NCI-H82 treated with DMSO at 0.1 percent for 48 hours (cell line): ENCODE measurements around the gene CHMP5.

ENCODE experiments used
- DNase-seq: peaks from one replicate; lab custom pipeline; 2025; ENCODE audit not compliant: unreplicated experiment; lab: John Stamatoyannopoulos, UW

The CHMP5 gene

DNA sequence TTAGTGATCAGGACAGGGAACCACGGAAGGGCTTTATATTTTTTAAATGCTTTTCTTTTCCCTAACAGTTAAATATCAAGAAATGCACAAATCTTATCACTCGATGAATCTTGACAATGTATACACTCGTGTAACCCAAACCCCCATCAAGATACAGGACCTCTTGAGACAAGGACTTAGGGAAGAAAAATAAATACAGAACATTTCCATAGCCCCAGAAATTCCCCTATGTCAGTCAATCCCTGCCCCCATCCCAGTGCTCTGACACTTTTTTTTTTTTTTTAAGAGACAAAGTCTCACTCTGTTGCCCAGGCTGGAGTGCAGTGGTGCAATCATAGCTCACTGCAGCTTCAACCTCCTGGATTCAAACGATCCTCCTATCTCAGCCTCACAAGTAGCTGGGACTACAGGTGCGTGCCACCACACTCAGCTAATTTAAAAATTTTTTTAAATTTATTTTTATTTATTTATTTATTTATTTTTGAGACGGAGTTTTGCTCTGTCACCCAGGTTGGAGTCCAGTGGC lies 22.2 kb upstream of the CHMP5 start:
- DNase-seq, result no peak

- DNase-seq, result no peak
Observed at GRCh38 chr9:33244137-33244784, 20.6 kb upstream of the CHMP5 start.

DNA sequence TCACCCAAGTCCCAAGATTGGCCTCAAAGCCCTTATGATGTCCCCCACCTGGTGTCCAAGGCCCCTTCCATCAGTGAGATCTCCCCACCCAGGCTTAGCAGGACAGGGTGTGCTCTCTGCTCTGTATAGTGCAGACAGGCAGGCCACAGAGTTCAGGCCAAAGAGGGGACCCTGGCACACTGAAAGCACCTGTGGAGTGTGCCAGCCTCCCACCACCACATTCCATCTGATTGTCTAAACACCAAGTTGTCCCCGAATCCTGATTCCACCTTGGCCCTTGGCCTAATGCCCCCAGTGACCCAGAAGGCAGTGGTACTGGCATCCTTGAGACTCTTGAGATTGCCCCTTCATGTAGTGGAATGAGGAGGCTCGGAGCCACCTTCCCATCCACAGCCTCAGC lies 19.5 kb upstream of the CHMP5 start:
- no peak for DNase-seq

- DNase-seq, result no peak
Observed at GRCh38 chr9:33246269-33246860, 18.5 kb upstream of the CHMP5 start.

DNA sequence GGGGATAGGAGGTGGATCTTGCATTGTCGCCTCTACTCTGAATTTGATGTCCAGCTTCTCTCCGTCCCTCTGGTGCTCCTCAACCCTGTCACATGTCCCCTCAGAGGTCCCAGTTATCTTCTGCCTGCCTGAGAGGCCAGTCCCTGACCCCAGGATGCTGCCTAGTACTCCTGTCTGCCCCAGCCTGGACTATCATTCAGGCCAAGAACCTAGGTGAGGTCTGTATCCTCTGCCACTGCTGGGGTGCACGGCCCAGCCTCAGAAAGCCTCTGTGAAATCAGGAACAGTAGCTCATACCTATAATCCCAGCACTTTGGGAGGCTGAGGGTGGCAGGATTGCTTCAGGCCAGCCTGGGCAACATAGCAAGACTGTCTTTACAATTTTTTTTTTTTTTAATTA lies 16.2 kb upstream of the CHMP5 start:
- no peak for DNase-seq

DNA sequence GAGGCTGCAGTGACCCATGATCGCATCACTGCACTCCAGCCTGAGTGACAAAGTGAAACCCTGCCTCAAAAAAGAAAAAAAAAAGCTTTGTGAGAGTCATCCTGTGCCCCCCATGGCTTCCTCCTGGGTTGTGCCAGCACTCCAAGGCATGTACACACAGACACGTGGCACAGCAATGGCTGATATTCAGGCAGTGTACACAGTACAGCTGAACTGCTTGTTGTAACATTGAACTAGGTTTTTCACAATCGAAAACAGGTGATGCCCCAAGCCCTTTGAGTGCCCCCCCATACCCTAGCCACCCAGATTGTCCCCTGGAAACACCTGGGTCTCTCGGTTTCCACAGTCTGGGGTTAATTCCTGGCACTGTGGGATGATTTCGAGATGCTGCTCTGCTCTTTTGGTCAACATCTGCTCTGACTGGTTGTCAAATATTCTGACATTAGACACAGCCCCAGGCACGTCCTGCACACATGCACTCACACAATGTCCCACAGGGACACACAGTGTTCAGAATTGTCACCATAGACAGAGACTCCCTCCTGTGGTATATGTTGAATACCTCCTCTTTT lies 15.7 kb upstream of the CHMP5 start:
- no peak for DNase-seq

DNA sequence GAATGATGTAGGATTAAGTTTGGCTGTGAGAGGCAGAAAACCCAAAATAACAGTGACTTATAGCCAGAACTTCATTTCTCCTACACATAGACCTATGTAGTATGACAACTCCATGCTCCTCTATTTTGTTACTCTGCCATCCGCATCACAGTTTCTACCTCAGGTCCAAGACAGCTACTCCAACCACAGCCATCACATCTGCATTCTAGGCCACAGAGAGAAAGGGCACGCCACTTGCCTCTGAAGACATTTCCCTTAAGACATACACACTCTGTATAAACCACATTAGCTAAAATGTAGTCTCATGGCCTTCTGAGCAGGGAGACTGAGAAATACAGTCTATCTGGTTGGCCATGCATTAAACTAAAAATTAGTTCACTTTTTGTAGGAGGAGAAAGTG lies 14.9 kb upstream of the CHMP5 start:
- no peak for DNase-seq

DNA sequence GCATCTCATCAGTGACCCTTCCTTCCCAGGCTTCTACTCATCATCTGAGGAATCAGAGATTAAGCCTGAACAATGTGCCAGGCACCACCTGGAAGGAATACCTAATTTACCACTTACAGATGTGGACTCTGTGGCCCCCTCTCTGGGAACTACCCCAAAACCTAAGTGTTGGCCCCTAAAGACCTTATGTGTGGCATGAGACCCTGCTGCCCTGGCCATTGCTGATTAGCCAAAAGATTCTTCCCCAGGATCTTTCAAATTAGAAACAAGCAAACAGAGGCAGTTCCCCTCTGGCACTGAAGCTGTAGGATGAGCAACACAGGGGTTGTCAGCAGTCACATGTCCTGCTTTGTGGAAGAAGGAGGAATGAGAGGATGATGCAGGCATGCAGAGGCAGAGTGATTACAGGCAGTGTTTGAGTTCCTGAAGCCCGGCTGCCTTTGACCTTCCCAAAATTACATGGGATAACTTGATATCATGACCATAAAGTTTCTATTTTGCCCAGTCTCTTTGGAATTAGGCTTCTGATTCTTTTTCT lies 14.3 kb upstream of the CHMP5 start:
- DNase-seq, result no peak

DNA sequence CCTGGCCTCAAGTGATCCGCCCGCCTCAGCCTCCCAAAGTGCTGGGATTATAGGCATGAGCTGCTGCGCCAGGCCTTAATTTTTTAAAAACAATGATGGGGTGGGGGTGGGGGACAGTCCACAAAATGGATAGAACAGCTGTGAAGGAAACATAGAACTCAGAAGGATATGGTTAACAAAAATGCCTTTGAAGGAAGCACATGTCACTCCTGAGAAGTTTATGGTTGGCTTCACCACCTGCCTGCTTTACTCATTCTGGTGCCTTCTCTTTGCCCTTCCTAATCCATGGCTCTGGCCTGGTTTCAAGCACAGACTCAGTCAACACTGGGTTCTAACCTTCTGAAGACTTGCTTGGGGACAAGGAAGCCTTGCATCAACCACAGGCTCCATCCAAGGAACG lies 10.6 kb upstream of the CHMP5 start:
- DNase-seq, result no peak

- DNase-seq, result no peak
Observed at GRCh38 chr9:33255014-33255413, 9.8 kb upstream of the CHMP5 start.

GRCh38 chr9:33255471-33255870 lies 9.4 kb upstream of the CHMP5 start:
- DNase-seq, result no peak

DNA sequence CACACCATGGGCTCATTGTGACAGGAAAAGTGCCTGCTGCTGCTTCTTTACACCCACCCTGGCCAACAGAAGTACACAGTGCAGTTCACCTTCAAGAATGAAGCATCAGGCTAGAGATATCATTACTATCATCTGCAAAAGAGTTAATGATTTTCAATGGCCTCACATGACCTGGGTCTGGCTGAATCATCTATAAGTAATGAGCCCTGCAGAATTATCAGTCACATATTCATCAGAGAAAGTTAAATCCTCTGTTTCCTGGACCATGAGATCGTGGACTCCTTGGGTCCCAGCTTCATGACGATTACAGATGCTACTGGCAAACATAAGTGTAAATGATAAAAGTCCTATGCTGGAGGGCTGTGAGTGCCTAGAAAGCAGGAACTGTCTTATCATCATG lies 8.6 kb upstream of the CHMP5 start:
- no peak for DNase-seq

- no peak for DNase-seq
Observed at GRCh38 chr9:33257276-33257675, 7.6 kb upstream of the CHMP5 start.

- no peak for DNase-seq
Observed at GRCh38 chr9:33260372-33260771, 4.5 kb upstream of the CHMP5 start.

DNA sequence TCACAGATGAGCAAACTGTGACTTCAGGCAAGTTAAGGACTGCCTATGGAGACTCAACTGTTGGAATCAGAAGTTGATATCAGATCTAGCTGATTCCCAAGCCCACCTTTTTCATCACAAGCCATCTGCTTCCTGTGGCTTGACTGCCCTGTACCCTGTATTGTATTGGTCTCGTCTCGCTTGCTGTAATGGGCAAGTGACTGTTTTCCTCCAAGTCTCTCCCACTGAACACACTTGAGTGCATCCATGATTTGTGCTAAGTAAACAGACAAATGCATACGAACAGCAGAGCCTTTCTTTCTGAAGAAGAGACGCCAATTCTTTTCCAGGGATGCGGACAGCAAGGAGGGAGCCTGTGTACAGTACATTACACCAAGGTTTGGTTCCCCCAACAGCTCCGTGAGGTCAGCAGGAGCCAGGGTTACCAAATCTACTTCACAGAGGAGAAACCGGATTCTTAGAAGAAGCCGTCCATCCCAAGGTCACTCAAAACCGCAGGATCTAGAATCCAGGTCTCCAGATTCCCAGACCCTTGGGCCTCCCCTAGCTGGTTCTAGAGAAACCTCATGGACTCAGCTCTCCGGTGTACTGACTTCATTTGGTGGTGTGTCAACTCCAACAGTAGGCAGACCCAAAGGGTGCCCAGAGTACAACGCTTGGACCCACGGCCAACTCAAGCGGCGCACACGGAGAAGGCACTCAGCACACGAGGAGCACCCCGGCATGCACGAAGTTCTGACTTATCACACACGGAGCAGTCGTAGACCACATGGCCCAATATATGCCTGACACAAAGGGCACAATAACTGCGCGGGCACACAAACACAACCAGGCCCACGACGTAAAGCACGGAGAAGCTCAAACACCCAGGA lies 1.5 kb upstream of the CHMP5 start:
- DNase-seq, result no peak

DNA sequence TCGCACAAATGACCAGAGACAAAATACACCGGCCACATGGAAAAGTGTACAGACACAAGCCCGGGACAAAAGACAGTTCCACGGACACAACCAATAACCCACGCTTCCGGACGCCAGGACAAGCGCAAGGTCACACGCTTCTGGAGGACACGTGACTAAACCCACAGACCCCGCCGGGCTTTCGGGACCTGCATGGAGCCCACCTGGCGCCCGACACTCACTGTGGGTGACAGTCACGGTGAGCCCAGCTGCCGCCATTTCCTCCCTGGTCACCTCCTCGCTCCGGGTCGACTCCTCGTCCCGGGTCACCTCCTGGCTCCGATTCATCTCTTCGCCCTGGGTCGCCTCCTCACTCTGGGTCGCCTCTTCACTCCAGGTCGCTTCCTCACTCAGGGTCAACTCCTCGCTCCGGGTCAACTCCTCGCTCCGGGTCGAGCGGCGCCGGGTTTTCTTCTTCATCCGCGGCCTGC lies 811 bp upstream of the CHMP5 start:
- DNase-seq, result no peak

- DNase-seq, result no peak
Observed at GRCh38 chr9:33265211-33265865, 489 bp downstream of the CHMP5 start.

- DNase-seq, result no peak
Observed at GRCh38 chr9:33267151-33267767, 2.4 kb downstream of the CHMP5 start.

DNA sequence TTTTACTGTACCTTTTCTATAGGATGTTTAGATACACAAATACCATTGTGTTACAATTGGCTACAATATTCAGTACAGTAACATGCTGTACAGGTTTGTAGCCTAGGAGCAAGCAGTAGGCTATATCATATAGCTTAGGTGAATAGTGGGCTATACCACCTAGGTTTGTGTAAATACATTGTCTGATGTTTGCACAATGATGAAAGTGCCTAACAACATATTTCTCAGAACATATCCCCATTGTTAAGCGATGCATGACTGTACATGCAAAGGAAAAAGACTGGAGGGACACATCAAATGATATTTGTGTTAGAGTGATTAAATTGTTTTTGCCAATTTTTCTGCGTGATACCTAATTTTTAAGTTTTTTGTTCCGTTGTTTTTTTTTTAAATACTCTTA lies 5.3 kb downstream of the CHMP5 start:
- no peak for DNase-seq

GRCh38 chr9:33272061-33272460 lies 7.2 kb downstream of the CHMP5 start:
- no peak for DNase-seq
